HEK293 (cell line): Measurements from ENCODE around the gene KMT2A.
A peak's percentile ranks its signal among the peaks of the same experiment; 100 is the strongest.

Source experiments
- ATF2 ChIP-seq: fragments of 450-650 bp; formaldehyde crosslinking; IDR thresholded peaks from 2 replicates; pipeline ENCODE4 v1.5.1; 2016; ENCODE audit warnings: missing biosample characterization, missing genetic modification characterization, low read depth
- BCL6B ChIP-seq: fragments of 450-650 bp; formaldehyde crosslinking; IDR thresholded peaks from 2 replicates; pipeline ENCODE4 v1.5.1; 2017; ENCODE audit warnings: missing biosample characterization, missing genetic modification characterization
- EGR2 ChIP-seq: fragments of 450-650 bp; formaldehyde crosslinking; IDR thresholded peaks from 2 replicates; pipeline ENCODE4 v1.5.1; 2016; ENCODE audit warnings: low read depth, missing biosample characterization, missing genetic modification characterization
- ELK4 ChIP-seq: IDR thresholded peaks from 2 replicates; pipeline ENCODE4 v1.6.1; 2011; ENCODE audit warnings: mild to moderate bottlenecking, low read depth, low read length, borderline replicate concordance
- GLIS1 ChIP-seq: fragments of 450-650 bp; formaldehyde crosslinking; IDR thresholded peaks from 2 replicates; pipeline ENCODE4 v1.5.1; 2016; ENCODE audit warnings: missing biosample characterization, missing genetic modification characterization
- KLF10 ChIP-seq: fragments of 450-650 bp; IDR thresholded peaks from 2 replicates; pipeline ENCODE4 v1.5.1; 2018; ENCODE audit warnings: missing biosample characterization, mild to moderate bottlenecking, missing genetic modification characterization
- KLF7 ChIP-seq: fragments of 450-650 bp; formaldehyde crosslinking; IDR thresholded peaks from 2 replicates; pipeline ENCODE4 v1.5.1; 2016; ENCODE audit warnings: missing biosample characterization, missing genetic modification characterization, borderline replicate concordance
- KLF8 ChIP-seq: fragments of 450-650 bp; formaldehyde crosslinking; IDR thresholded peaks from 2 replicates; pipeline ENCODE4 v1.5.1; 2016; ENCODE audit warnings: missing biosample characterization, missing genetic modification characterization
- MZF1 ChIP-seq: fragments of 450-650 bp; formaldehyde crosslinking; IDR thresholded peaks from 2 replicates; pipeline ENCODE4 v1.5.1; 2017; ENCODE audit warnings: missing biosample characterization, missing genetic modification characterization, borderline replicate concordance
- PATZ1 ChIP-seq: fragments of 450-650 bp; formaldehyde crosslinking; IDR thresholded peaks from 2 replicates; pipeline ENCODE4 v1.5.1; 2016; ENCODE audit warnings: missing biosample characterization, missing genetic modification characterization
- ZNF10 ChIP-seq: fragments of 450-650 bp; formaldehyde crosslinking; IDR thresholded peaks from 2 replicates; pipeline ENCODE4 v1.5.1; 2017; ENCODE audit warnings: missing biosample characterization, missing genetic modification characterization
- ZNF121 ChIP-seq: fragments of 450-650 bp; formaldehyde crosslinking; IDR thresholded peaks from 2 replicates; pipeline ENCODE4 v1.5.1; 2016; ENCODE audit warnings: missing biosample characterization, missing genetic modification characterization
- ZNF138 ChIP-seq: fragments of 450-650 bp; formaldehyde crosslinking; IDR thresholded peaks from 2 replicates; pipeline ENCODE4 v1.5.1; 2016; ENCODE audit warnings: missing biosample characterization, missing genetic modification characterization, borderline replicate concordance
- ZNF18 ChIP-seq: fragments of 450-650 bp; formaldehyde crosslinking; IDR thresholded peaks from 2 replicates; pipeline ENCODE4 v1.5.1; 2016; ENCODE audit warnings: missing biosample characterization, missing genetic modification characterization
- ZNF221 ChIP-seq: fragments of 450-650 bp; formaldehyde crosslinking; IDR thresholded peaks from 2 replicates; pipeline ENCODE4 v1.5.1; 2017; ENCODE audit warnings: missing biosample characterization, missing genetic modification characterization, borderline replicate concordance
- ZNF239 ChIP-seq: fragments of 450-650 bp; formaldehyde crosslinking; IDR thresholded peaks from 2 replicates; pipeline ENCODE4 v1.5.1; 2016; ENCODE audit warnings: missing biosample characterization, missing genetic modification characterization
- ZNF510 ChIP-seq: fragments of 450-650 bp; formaldehyde crosslinking; IDR thresholded peaks from 2 replicates; pipeline ENCODE4 v1.5.1; 2018; ENCODE audit warnings: mild to moderate bottlenecking, missing genetic modification characterization, missing biosample characterization; ENCODE audit not compliant: insufficient replicate concordance
- ZNF513 ChIP-seq: fragments of 450-650 bp; IDR thresholded peaks from 2 replicates; pipeline ENCODE4 v1.5.1; 2018; ENCODE audit warnings: missing biosample characterization, missing genetic modification characterization
- ZNF548 ChIP-seq: fragments of 450-650 bp; formaldehyde crosslinking; IDR thresholded peaks from 2 replicates; pipeline ENCODE4 v1.5.1; 2016; ENCODE audit warnings: missing biosample characterization, missing genetic modification characterization
- ZNF585B ChIP-seq: fragments of 450-650 bp; formaldehyde crosslinking; IDR thresholded peaks from 2 replicates; pipeline ENCODE4 v1.5.1; 2016; ENCODE audit warnings: missing biosample characterization, missing genetic modification characterization
- ZNF600 ChIP-seq: fragments of 450-650 bp; formaldehyde crosslinking; IDR thresholded peaks from 2 replicates; pipeline ENCODE4 v1.5.1; 2016; ENCODE audit warnings: missing biosample characterization, missing genetic modification characterization
- ZNF621 ChIP-seq: fragments of 450-650 bp; formaldehyde crosslinking; IDR thresholded peaks from 2 replicates; pipeline ENCODE4 v1.5.1; 2017; ENCODE audit warnings: missing biosample characterization, missing genetic modification characterization
- ZNF645 ChIP-seq: fragments of 450-650 bp; formaldehyde crosslinking; IDR thresholded peaks from 2 replicates; pipeline ENCODE4; 2016; ENCODE audit warnings: missing biosample characterization, missing genetic modification characterization
- ZNF707 ChIP-seq: fragments of 450-650 bp; formaldehyde crosslinking; IDR thresholded peaks from 2 replicates; pipeline ENCODE4 v1.5.1; 2016; ENCODE audit warnings: missing biosample characterization, missing genetic modification characterization
- ZNF747 ChIP-seq: fragments of 450-650 bp; formaldehyde crosslinking; IDR thresholded peaks from 2 replicates; pipeline ENCODE4 v1.5.1; 2016; ENCODE audit warnings: missing biosample characterization, missing genetic modification characterization
- ZXDB ChIP-seq: fragments of 450-650 bp; formaldehyde crosslinking; IDR thresholded peaks from 2 replicates; pipeline ENCODE4 v1.5.1; 2016; ENCODE audit warnings: missing biosample characterization, missing genetic modification characterization

The KMT2A gene

GRCh38 chr11:118435893-118436624 is at the start of gene KMT2A (continued):
- TF ChIP-seq MZF1 (tag by site-specific recombination) (peak; percentile 16; the same call in 1 of the 2 replicates), ZNF239 (no peak), ZNF121 (tag by site-specific recombination) (no peak), ZNF585B (tag by site-specific recombination) (no peak), ZNF600 (tag by site-specific recombination) (peak; percentile 37; the same call in 1 of the 2 replicates), ZNF621 (tag by site-specific recombination) (no peak), ZNF707 (no peak), ZNF548 (no peak), ZNF221 (tag by site-specific recombination) (0 out of 2 replicates have a peak, but pooled peaks have one; percentile 43), ZNF513 (tag by site-specific recombination) (no peak), ZNF510 (no peak), ZNF645 (no peak), ZXDB (tag by site-specific recombination) (peak; percentile 86), ZNF18 (tag by site-specific recombination) (no peak), EGR2 (peak; percentile 87), ZNF10 (tag by site-specific recombination) (0 out of 2 replicates have a peak, but pooled peaks have one; percentile 21), PATZ1 (peak; percentile 92), ZNF138 (tag by site-specific recombination) (no peak), KLF8 (tag by site-specific recombination) (peak; percentile 97), ATF2 (tag by site-specific recombination) (peak; percentile 18; the same call in 1 of the 2 replicates), ELK4 (no peak), BCL6B (no peak), GLIS1 (tag by site-specific recombination) (peak; percentile 79), KLF10 (peak; percentile 95), KLF7 (tag by site-specific recombination) (peak; percentile 96), ZNF747 (tag by site-specific recombination) (no peak)
